Common myeloid progenitor, CD34-positive (primary cell): ENCODE measurements around the gene VPS26A.
A peak's percentile ranks its signal among the peaks of the same experiment; 100 is the strongest.

ENCODE experiments used
- CTCF ChIA-PET: fragments of 350-600 bp; sonication (Branson Sonifier 250); formaldehyde crosslinking; loops from one replicate; lab custom pipeline; 2021; ENCODE audit warnings: antibody characterized with exemption; lab: Charles Lee
- POLR2A ChIA-PET: fragments of 350-600 bp; sonication (Branson Sonifier 250); formaldehyde crosslinking; loops from one replicate; lab custom pipeline; 2021; ENCODE audit warnings: antibody characterized with exemption; lab: Charles Lee
- DNase-seq, 3 donors: peaks; one replicate each; pipeline versions ENCODE4 v3.0.0 to v3.0.0-alpha.2; 2013
- H3K27ac ChIP-seq, 2 experiments: 1 replicate in 1 of 2; 2 replicates in 1 of 2; pipeline ENCODE4 v1.7.0; 2013; ENCODE audit warnings: inconsistent platforms in 2 of 2, low read length in 2 of 2, mild to moderate bottlenecking in 2 of 2, low read depth in 1 of 2, moderate library complexity in 1 of 2; ENCODE audit not compliant: severe bottlenecking in 2 of 2, insufficient read depth in 1 of 2, poor library complexity in 1 of 2
- H3K27me3 ChIP-seq, 5 experiments: replicated peaks in 2 of 5; 1 replicate in 3 of 5; 2 replicates in 2 of 5; pipeline versions ENCODE4 v1.6.1 to v1.7.0; 2013; ENCODE audit warnings: low read length in 4 of 5, mild to moderate bottlenecking in 2 of 5, moderate library complexity in 2 of 5, inconsistent platforms in 1 of 5; ENCODE audit not compliant: insufficient read depth in 5 of 5, control insufficient read depth in 4 of 5
- H3K36me3 ChIP-seq, 4 experiments: 1 replicate in 2 of 4; 2 replicates in 2 of 4; pipeline versions ENCODE4 v1.6.1 to v1.7.0; 2013; ENCODE audit warnings: low read length in 3 of 4, control low read depth in 1 of 4, mild to moderate bottlenecking in 1 of 4; ENCODE audit not compliant: control insufficient read depth in 4 of 4, insufficient read depth in 4 of 4
- H3K4me1 ChIP-seq, 4 experiments: 1 replicate in 3 of 4; 2 replicates in 1 of 4; pipeline versions ENCODE4 v1.6.1 to v1.7.1; 2013; ENCODE audit warnings: low read length in 3 of 4, mild to moderate bottlenecking in 3 of 4, control low read depth in 1 of 4, inconsistent platforms in 1 of 4, moderate library complexity in 1 of 4; ENCODE audit not compliant: control insufficient read depth in 4 of 4, insufficient read depth in 4 of 4; ENCODE audit errors: control extremely low read depth in 1 of 4
- H3K4me3 ChIP-seq, 7 experiments: 1 replicate in 4 of 7; 2 replicates in 3 of 7; pipeline versions ENCODE4 v1.5.1 to v1.7.0; 2013; ENCODE audit warnings: mild to moderate bottlenecking in 7 of 7, low read length in 6 of 7, moderate library complexity in 6 of 7, inconsistent platforms in 2 of 7, low read depth in 2 of 7, control low read depth in 1 of 7; ENCODE audit not compliant: insufficient read depth in 4 of 7, control insufficient read depth in 1 of 7; ENCODE audit errors: extremely low read depth in 1 of 7
- H3K9me3 ChIP-seq, 5 experiments: 1 replicate in 4 of 5; 2 replicates in 1 of 5; pipeline versions ENCODE4 v1.6.1 to v1.7.1; 2013; ENCODE audit warnings: low read length in 4 of 5, mild to moderate bottlenecking in 2 of 5, inconsistent platforms in 1 of 5, low read depth in 1 of 5, moderate library complexity in 1 of 5; ENCODE audit not compliant: control insufficient read depth in 4 of 5, insufficient read depth in 2 of 5; ENCODE audit errors: control extremely low read depth in 1 of 5
- WGBS: methylation state at CpG from one replicate; pipeline ENCODE4 v1.1.5; 2013; ENCODE audit not compliant: insufficient coverage; 5-methylcytosine and 5-hydroxymethylcytosine counted together

Gene VPS26A

DNA sequence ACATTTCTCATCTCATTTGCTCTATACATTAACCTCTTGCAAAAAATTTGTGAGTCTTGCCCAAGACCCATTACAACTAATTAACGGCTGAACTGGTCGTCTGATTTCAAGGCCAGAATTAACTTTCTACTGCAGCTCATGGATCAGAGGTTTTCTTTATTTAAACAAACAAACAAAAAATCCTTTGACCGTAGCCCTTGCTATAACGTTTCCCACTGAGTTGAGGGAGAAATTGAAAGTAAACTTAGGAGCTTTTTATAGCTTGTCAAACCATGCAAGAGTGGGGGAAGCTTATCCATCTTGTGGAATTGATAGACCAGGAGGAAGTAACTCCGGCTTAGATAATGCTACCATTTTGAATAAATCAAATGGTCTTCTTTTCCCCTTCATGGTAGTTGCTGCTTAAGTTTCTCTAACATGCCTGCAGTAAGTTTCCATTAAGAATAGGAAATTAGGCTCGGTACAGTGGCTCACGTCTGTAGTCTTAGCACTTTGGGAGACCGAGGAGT, 32.8 kb upstream of the VPS26A start:
- peak overlapping the region in 1 of 2 experiments; percentile 97 for H3K27ac ChIP-seq
- no peaks in the 10 kb centered on the region for H3K27me3 ChIP-seq
- peak overlapping the region in 5 of 7 experiments; percentile 29 to 99 (median 44) for H3K4me3 ChIP-seq
- peaks cover 27 to 58% (median 43%) of the 10 kb centered on the region in 4 experiments for H3K4me1 ChIP-seq
- ChIA-PET CTCF (interaction anchor here (0.6 to 7.9 kb wide), 8 partner anchors 13 to 86 kb away, joined by 3 to 96 read pairs (median 6); no protein-coding TSS in a partner anchor), POLR2A (no interaction called here)
- no peaks in the 10 kb centered on the region for H3K9me3 ChIP-seq
- H3K36me3 ChIP-seq, result peaks cover 0 to 5% (median 0%) of the 10 kb centered on the region in 4 experiments
- DNase-seq, result peak; percentile 34 to 63 (median 54)
- WGBS, result 15% methylated on average over 5 of the region's 8 CpGs

DNA sequence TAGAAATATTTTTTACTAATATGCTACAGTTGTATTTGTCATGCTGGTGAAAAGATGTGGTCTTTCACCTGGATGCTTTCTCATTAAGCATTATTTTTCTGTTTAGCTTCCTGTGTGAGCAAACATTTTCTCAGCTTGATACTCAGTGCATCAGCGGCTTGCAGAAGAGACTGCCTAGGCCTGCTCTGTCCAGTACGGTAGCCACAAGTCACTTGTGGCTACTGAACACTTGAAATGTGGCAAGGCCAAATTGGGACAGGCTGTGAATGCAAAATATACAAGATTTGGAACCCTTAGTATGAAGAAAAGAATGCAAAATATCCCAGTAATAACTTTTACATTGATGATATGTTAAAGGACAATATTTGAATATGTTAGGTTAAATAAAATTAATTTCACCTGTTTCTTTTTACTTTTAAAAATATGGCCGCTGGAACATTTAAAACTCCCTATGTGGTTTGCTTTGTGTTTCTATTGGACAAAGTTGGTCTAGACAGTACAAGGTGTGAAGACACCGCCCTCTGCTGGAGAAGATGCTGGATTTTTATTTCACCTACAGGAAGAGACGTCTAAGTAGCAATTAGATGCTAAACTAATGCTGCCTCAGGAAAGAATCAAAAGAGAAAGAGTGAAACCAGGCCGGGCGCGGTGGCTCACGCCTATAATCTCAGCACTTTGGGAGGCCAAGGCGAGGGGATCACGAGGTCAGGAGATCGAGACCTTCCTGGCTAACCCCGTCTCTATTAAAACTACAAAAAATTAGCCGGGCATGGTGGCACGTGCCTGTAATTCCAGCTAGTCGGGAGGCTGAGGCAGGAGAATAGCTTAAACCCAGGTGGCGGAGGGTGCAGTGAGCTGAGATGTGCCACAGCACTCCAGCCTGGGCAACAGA, 30.8 kb upstream of the VPS26A start:
- CTCF ChIA-PET, result interaction anchor here (0.8 to 7.9 kb wide), 31 partner anchors 9 to 297 kb away, joined by 3 to 96 read pairs (median 5); no protein-coding TSS in a partner anchor
- WGBS, result 72% methylated on average over 12 of the region's 17 CpGs
- peak overlapping the region in 1 of 7 experiments; percentile 47 for H3K4me3 ChIP-seq
- peak; percentile 91 to 96 (median 94) for DNase-seq
- peak overlapping the region in 1 of 2 experiments; percentile 35 for H3K27ac ChIP-seq
- POLR2A ChIA-PET, result interaction anchor here (0.8 to 1.2 kb wide), 3 partner anchors 18 to 193 kb away, joined by 3 to 6 read pairs (median 3); partner anchors contain the start of gene DDX50
- peaks cover 21 to 46% (median 33%) of the 10 kb centered on the region in 4 experiments for H3K4me1 ChIP-seq
- H3K36me3 ChIP-seq, result peaks cover 0 to 13% (median 8%) of the 10 kb centered on the region in 4 experiments
- H3K27me3 ChIP-seq, result no peaks in the 10 kb centered on the region
- no peaks in the 10 kb centered on the region for H3K9me3 ChIP-seq

DNA sequence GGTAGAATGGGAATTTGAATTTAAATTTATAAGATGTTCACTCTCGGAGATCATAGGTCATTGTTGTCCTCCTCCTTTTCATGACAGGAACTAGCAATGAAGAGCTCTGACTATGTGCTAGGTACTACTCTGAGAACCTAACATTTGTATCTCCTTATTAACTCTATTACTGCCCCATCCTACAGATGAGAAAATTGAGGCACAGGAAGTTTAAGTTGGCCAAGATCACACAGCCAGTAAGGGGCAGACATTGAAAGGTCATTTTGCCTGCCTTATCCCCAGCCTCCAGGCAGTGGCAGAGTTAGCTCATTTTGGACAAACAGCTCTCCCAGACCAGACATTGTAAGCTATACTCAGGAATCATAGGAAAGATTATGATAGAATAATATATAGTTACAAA, 30.0 kb upstream of the VPS26A start:
- peaks cover 0 to 17% (median 10%) of the 10 kb centered on the region in 4 experiments for H3K36me3 ChIP-seq
- no peak overlapping the region for H3K27ac ChIP-seq
- H3K4me1 ChIP-seq, result peaks cover 21 to 39% (median 30%) of the 10 kb centered on the region in 4 experiments
- CTCF ChIA-PET, result interaction anchor here (0.7 to 7.9 kb wide), 24 partner anchors 8 to 296 kb away, joined by 3 to 96 read pairs (median 4); no protein-coding TSS in a partner anchor
- H3K27me3 ChIP-seq, result no peaks in the 10 kb centered on the region
- no CpG with 5 or more reads among the region's 1 CpG for WGBS
- no peaks in the 10 kb centered on the region for H3K9me3 ChIP-seq
- DNase-seq, result peak; percentile 9 to 37 (median 33)
- POLR2A ChIA-PET, result interaction anchor here (0.8 to 1.2 kb wide), 2 partner anchors 18 to 87 kb away, joined by 3 to 6 read pairs; no protein-coding TSS in a partner anchor
- H3K4me3 ChIP-seq, result no peak overlapping the region

DNA sequence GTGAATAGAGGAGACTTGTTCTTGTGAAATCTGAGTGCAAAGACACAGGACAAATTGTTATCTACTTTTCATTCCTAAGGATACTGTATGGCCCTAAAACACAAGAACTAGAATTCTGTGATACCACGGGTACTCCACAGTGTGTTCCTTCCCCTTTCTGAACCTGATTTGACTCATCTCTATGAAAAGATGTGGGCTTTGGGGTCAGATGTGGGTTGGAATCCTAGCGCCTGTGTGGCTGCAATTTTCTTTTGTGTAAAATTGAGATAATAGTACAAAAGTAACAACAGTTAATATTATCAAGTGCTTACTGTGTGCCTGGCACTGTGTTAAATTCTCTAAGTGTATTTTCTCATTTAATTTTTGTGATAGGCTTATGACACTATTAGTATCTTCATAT, 27.9 kb upstream of the VPS26A start:
- no peaks in the 10 kb centered on the region for H3K9me3 ChIP-seq
- CTCF ChIA-PET, result interaction anchor here (1.1 to 5.1 kb wide), 4 partner anchors 10 to 94 kb away, joined by 3 to 25 read pairs (median 4); no protein-coding TSS in a partner anchor
- no peak overlapping the region for H3K27ac ChIP-seq
- H3K4me1 ChIP-seq, result peaks cover 10 to 18% (median 16%) of the 10 kb centered on the region in 4 experiments
- WGBS, result no CpG with 5 or more reads among the region's 2 CpGs
- peaks cover 4 to 29% (median 16%) of the 10 kb centered on the region in 4 experiments for H3K36me3 ChIP-seq
- DNase-seq, result peak in 2 of 3 donors; percentile 55
- H3K4me3 ChIP-seq, result no peak overlapping the region
- POLR2A ChIA-PET, result no interaction called here
- H3K27me3 ChIP-seq, result no peaks in the 10 kb centered on the region

DNA sequence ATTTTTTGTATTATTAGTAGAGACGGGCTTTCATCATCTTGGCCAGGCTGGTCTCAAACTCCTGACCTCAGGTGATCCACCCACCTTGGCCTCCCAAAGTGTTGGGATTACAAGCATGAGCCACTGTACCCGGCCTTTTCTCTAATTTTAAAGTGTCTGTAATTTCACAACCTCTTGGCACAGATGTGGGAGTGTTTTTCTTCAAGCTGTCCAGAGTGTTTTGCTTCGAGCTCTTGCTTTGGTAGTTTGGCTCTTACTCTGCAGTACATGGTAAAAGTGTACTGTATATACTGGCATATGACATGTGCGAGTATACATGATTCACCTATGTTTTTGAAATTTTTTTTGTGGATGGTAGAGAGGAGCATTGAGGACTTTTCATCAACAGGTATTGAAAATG, 26.2 kb upstream of the VPS26A start:
- Histone ChIP-seq H3K9me3 (no peaks in the 10 kb centered on the region), H3K27ac (no peak overlapping the region), H3K27me3 (no peaks in the 10 kb centered on the region), H3K4me3 (no peak overlapping the region), H3K36me3 (peaks cover 4 to 35% (median 21%) of the 10 kb centered on the region in 4 experiments), H3K4me1 (peaks cover 7 to 24% (median 13%) of the 10 kb centered on the region in 4 experiments)
- POLR2A ChIA-PET, result no interaction called here
- WGBS, result 93% methylated on average over 2 of the region's 4 CpGs
- no peak for DNase-seq
- CTCF ChIA-PET, result interaction anchor here (1.3 to 5.1 kb wide), 2 partner anchors 92 to 96 kb away, joined by 3 to 25 read pairs; no protein-coding TSS in a partner anchor

DNA sequence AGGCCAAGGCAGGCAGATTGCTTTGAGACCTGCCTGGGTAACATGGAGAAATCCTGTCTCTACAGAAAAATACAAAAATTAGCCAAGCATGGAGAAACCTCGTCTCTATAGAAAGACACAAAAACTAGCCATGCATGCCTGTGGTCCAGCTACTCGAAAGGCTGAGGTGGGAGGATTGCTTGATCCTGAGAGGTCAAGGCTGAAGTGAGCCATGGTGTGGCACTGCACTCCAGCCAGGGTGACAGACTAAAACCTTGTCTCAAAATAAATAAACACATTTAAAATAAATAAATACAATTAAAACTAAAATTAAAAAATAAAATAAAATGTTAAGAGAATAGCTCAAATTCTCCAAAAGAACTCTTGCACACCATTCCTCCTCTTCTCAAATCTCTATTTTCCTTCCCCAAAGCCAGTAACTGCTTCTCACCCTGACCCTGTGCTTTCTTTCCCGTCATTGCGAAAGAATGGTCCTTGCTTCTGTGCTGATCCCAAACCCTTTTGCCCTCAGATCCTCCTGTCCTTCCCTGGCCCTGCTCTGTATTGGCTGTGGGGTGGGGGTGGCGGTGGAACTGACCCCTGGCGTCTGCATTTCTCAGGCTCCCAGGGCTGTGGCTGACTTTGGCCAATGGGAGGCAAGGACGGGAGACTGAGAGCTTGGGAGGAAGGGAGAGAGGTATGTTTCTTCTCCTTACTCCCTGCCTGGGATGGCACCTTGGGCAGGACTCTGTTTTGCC, 23.7 kb upstream of the VPS26A start:
- Histone ChIP-seq H3K9me3 (peaks cover 0 to 2% (median 0%) of the 10 kb centered on the region in 5 experiments), H3K27ac (no peak overlapping the region), H3K4me1 (peaks cover 0 to 20% (median 10%) of the 10 kb centered on the region in 4 experiments), H3K27me3 (no peaks in the 10 kb centered on the region), H3K36me3 (peaks cover 13 to 54% (median 35%) of the 10 kb centered on the region in 4 experiments), H3K4me3 (no peak overlapping the region)
- ChIA-PET CTCF (interaction anchor here (0.8 to 1.6 kb wide), 4 partner anchors 22 to 295 kb away, joined by 3 to 5 read pairs (median 4); no protein-coding TSS in a partner anchor), POLR2A (no interaction called here)
- DNase-seq, result no peak
- 100% methylated on average over 3 of the region's 7 CpGs for WGBS
